ENCODE results near the gene OXLD1.

OXLD1 gene

DNA sequence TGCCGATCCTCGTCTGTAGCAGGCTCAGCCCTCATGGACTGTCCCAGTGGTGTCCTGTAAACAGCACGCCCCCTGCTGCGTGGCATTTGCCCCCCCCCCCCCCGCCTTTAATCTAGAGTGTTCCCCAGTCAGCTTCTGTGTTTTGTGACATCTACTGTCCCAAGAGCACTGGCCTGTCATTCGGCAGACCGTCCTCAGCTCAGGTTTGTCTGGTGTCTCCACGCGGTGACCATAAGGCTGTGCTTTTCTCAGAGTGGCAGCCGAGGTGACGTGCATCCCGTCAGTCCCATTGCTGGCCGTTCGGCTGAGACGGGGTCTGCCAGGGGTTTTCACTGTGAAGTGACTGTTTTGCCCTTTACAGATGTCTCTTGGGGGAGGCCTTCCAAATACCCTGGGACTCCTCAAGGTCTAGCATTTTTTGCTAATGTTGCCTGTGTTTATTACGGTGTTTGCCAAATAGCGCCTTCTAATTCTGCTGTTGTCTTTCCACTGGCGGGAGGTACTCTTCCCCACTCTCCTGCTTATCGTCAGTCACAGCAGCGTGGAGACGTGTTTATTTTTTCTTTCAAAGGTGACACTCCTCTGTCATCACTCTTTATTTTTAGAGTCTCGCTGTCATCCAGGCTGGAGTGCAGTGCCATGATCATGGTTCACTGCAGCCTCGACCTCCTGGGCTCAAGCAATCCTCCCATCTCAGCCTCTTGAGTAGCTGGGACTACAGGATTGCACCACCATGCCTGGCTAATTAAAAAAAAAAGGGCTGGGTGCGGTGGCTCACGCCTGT lies 31.0 kb upstream of the OXLD1 start:
- no peak overlapping the region for H3K9ac ChIP-seq (ENCODE audit: low read depth, low read length)
- H3K9me3 ChIP-seq (replicated peaks; ENCODE audit: low read length) = no peaks in the 10 kb centered on the region
- H3K4me3 ChIP-seq (ENCODE audit: low read length) = no peak overlapping the region
- no peak overlapping the region for H3K4me2 ChIP-seq (ENCODE audit: low read length)
- H3K36me3 ChIP-seq (ENCODE audit: insufficient read depth, low read length) = peaks cover 83% of the 10 kb centered on the region
- no peaks in the 10 kb centered on the region for H3K27me3 ChIP-seq (ENCODE audit: control insufficient read depth, insufficient read depth, low read length)
- peaks cover 14% of the 10 kb centered on the region for H3K4me1 ChIP-seq (ENCODE audit: control insufficient read depth, insufficient read depth, low read length)

DNA sequence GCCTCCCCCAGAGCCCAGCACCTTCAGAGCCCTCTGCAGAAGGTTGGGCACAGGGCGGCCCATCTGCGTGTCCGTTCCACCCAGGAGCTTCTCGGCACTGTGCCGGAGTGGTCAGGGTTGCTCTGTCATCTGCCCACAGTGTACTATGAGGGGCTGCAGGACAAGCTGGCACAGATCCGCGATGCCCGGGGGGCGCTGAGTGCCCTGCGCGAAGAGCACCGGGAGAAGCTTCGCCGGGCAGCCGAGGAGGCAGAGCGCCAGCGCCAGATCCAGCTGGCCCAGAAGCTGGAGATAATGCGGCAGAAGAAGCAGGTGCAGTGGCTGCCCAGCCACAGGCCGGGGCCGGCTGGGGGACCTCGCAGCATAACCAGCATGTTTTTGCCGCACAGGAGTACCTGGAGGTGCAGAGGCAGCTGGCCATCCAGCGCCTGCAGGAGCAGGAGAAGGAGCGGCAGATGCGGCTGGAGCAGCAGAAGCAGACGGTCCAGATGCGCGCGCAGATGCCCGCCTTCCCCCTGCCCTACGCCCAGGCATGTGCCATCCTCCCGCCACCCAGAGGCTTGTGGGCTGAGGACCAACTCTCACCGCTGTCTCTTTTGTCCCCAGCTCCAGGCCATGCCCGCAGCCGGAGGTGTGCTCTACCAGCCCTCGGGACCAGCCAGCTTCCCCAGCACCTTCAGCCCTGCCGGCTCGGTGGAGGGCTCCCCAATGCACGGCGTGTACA lies 30.0 kb upstream of the OXLD1 start:
- Histone ChIP-seq H3K9me3 (replicated peaks; ENCODE audit: low read length) (no peaks in the 10 kb centered on the region), H3K4me1 (ENCODE audit: control insufficient read depth, insufficient read depth, low read length) (peaks cover 3% of the 10 kb centered on the region), H3K9ac (ENCODE audit: low read depth, low read length) (no peak overlapping the region), H3K36me3 (ENCODE audit: insufficient read depth, low read length) (peaks cover 83% of the 10 kb centered on the region), H3K27me3 (ENCODE audit: control insufficient read depth, insufficient read depth, low read length) (no peaks in the 10 kb centered on the region), H3K4me3 (ENCODE audit: low read length) (no peak overlapping the region), H3K4me2 (ENCODE audit: low read length) (no peak overlapping the region)

DNA sequence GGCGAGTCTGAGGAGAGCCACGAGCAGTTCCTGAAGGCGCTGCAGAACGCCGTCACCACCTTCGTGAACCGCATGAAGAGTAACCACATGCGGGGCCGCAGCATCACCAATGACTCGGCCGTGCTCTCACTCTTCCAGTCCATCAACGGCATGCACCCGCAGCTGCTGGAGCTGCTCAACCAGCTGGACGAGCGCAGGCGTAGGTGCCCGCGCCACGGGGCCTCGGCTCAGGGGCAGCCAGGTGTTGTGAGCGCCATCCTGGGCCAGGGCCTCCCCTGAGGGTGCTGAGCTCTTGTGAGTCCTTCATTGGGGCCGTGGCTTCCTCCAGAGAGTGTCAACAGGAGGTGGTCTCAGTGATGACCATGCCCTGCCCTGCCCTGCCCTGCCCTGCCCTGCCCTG lies 29.4 kb upstream of the OXLD1 start:
- Histone ChIP-seq H3K4me3 (ENCODE audit: low read length) (no peak overlapping the region), H3K27me3 (ENCODE audit: control insufficient read depth, insufficient read depth, low read length) (no peaks in the 10 kb centered on the region), H3K4me1 (ENCODE audit: control insufficient read depth, insufficient read depth, low read length) (no peaks in the 10 kb centered on the region), H3K4me2 (ENCODE audit: low read length) (no peak overlapping the region), H3K9ac (ENCODE audit: low read depth, low read length) (no peak overlapping the region), H3K9me3 (replicated peaks; ENCODE audit: low read length) (no peaks in the 10 kb centered on the region), H3K36me3 (ENCODE audit: insufficient read depth, low read length) (peaks cover 83% of the 10 kb centered on the region)

DNA sequence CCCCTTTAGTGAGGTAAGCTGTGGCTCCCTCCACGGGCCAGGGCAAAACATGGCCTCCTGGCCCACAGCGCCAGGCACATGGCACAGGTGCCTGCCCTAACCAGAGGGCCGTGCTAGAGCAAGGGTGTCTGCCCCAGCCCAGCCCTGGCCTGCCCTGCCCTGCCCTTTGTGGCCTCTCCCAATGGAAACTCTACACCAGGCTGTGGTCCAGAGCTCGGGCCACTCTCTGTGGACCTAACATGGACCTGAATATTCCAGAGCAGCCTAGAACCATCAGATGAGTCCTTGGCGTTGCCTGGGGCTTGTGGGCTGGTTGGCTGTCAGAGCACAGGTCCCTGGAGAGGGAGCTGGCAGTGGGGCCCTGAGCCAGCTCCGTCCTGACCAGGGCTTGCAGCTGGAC lies 28.8 kb upstream of the OXLD1 start:
- H3K4me1 ChIP-seq (ENCODE audit: control insufficient read depth, insufficient read depth, low read length) = no peaks in the 10 kb centered on the region
- no peak overlapping the region for H3K9ac ChIP-seq (ENCODE audit: low read depth, low read length)
- no peaks in the 10 kb centered on the region for H3K9me3 ChIP-seq (replicated peaks; ENCODE audit: low read length)
- no peak overlapping the region for H3K4me3 ChIP-seq (ENCODE audit: low read length)
- H3K27me3 ChIP-seq (ENCODE audit: control insufficient read depth, insufficient read depth, low read length) = no peaks in the 10 kb centered on the region
- H3K4me2 ChIP-seq (ENCODE audit: low read length) = no peak overlapping the region
- peaks cover 86% of the 10 kb centered on the region for H3K36me3 ChIP-seq (ENCODE audit: insufficient read depth, low read length)

DNA sequence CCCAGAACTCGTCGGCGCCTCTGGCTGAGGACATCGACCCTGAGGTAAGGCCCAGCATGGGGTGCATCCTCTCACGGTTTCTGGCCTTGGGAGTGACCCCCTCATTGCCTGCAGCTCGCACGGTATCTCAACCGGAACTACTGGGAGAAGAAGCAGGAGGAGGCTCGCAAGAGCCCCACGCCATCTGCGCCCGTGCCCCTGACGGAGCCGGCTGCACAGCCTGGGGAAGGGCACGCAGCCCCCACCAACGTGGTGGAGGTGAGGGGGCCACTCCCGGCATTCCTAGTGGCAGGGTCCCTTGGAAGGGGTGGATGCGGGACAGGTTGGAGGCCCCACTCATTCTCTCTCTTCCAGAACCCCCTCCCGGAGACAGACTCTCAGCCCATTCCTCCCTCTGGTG lies 28.4 kb upstream of the OXLD1 start:
- Histone ChIP-seq H3K9ac (ENCODE audit: low read depth, low read length) (no peak overlapping the region), H3K4me2 (ENCODE audit: low read length) (no peak overlapping the region), H3K36me3 (ENCODE audit: insufficient read depth, low read length) (peaks cover 90% of the 10 kb centered on the region), H3K9me3 (replicated peaks; ENCODE audit: low read length) (no peaks in the 10 kb centered on the region), H3K4me3 (ENCODE audit: low read length) (no peak overlapping the region), H3K27me3 (ENCODE audit: control insufficient read depth, insufficient read depth, low read length) (no peaks in the 10 kb centered on the region), H3K4me1 (ENCODE audit: control insufficient read depth, insufficient read depth, low read length) (no peaks in the 10 kb centered on the region)

DNA sequence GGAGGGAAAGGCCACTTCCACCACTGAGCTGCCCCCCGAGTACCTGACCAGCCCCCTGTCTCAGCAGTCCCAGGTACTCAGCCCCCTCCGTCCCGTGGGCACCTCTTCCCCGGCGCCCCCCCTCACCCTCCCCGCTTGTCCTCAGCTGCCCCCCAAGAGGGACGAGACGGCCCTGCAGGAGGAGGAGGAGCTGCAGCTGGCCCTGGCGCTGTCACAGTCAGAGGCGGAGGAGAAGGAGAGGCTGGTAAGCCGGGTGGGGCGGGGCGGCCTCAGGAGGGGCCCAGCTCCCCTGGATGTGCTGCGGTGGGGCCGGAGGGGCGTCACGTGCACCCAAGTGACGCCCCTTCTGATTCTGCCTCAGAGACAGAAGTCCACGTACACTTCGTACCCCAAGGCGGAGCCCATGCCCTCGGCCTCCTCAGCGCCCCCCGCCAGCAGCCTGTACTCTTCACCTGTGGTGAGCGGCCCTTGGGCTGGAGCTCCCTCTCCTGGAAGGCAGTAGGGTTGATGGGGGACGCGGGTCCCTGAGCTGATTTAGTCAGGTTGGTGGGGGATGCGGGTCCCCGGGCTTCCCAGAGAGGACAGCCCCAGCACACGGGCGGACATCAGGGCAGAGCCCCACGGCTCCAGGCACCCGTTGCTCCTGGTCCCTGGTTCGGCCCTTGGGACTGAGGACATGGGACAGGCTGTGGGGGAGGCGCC lies 27.3 kb upstream of the OXLD1 start:
- Histone ChIP-seq H3K27me3 (ENCODE audit: control insufficient read depth, insufficient read depth, low read length) (no peaks in the 10 kb centered on the region), H3K9me3 (replicated peaks; ENCODE audit: low read length) (no peaks in the 10 kb centered on the region), H3K4me2 (ENCODE audit: low read length) (no peak overlapping the region), H3K9ac (ENCODE audit: low read depth, low read length) (no peak overlapping the region), H3K4me1 (ENCODE audit: control insufficient read depth, insufficient read depth, low read length) (no peaks in the 10 kb centered on the region), H3K36me3 (ENCODE audit: insufficient read depth, low read length) (peaks cover 94% of the 10 kb centered on the region), H3K4me3 (ENCODE audit: low read length) (no peak overlapping the region)

DNA sequence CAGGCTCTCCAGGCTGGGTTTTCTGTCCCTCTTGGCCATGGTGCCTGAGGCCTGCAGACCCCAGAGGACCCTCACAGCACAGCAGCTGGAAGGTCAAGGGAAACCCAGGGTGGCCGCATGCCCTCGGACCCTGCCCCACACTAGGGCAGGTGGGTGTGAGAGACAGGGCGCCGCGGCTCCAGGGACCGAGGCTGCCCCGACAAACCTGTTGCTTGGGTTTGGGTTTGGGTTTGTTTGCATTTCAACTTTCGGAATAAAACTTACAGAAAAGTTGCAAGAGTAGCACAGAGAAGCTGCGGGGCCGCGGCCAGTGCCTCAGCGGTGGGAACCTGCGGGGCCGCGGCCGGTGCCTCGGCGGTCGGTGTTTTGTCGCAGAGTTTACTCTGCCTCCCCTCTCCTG lies 25.2 kb upstream of the OXLD1 start:
- no peaks in the 10 kb centered on the region for H3K9me3 ChIP-seq (replicated peaks; ENCODE audit: low read length)
- H3K36me3 ChIP-seq (ENCODE audit: insufficient read depth, low read length) = peaks cover 97% of the 10 kb centered on the region
- H3K9ac ChIP-seq (ENCODE audit: low read depth, low read length) = no peak overlapping the region
- no peak overlapping the region for H3K4me2 ChIP-seq (ENCODE audit: low read length)
- no peaks in the 10 kb centered on the region for H3K27me3 ChIP-seq (ENCODE audit: control insufficient read depth, insufficient read depth, low read length)
- no peak overlapping the region for H3K4me3 ChIP-seq (ENCODE audit: low read length)
- H3K4me1 ChIP-seq (ENCODE audit: control insufficient read depth, insufficient read depth, low read length) = no peaks in the 10 kb centered on the region

DNA sequence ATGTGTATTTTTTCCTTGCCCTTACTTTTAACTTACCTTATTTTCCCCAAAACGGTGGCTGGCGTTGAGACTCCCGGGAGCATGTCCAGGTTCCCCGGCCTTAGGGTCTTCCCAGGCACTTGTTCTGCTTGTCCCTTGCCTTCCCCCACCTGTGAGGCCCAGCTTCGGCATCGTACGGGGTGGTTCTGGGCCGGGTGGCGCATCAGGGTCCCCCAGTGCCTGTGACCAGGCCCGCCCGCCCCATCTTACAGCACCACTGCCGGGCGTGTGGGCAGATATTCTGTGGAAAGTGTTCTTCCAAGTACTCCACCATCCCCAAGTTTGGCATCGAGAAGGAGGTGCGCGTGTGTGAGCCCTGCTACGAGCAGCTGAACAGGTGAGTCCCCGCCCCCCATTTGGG lies 24.8 kb upstream of the OXLD1 start:
- Histone ChIP-seq H3K4me1 (ENCODE audit: control insufficient read depth, insufficient read depth, low read length) (no peaks in the 10 kb centered on the region), H3K4me2 (ENCODE audit: low read length) (no peak overlapping the region), H3K9me3 (replicated peaks; ENCODE audit: low read length) (no peaks in the 10 kb centered on the region), H3K36me3 (ENCODE audit: insufficient read depth, low read length) (peaks cover 97% of the 10 kb centered on the region), H3K9ac (ENCODE audit: low read depth, low read length) (no peak overlapping the region), H3K27me3 (ENCODE audit: control insufficient read depth, insufficient read depth, low read length) (no peaks in the 10 kb centered on the region), H3K4me3 (ENCODE audit: low read length) (no peak overlapping the region)

DNA sequence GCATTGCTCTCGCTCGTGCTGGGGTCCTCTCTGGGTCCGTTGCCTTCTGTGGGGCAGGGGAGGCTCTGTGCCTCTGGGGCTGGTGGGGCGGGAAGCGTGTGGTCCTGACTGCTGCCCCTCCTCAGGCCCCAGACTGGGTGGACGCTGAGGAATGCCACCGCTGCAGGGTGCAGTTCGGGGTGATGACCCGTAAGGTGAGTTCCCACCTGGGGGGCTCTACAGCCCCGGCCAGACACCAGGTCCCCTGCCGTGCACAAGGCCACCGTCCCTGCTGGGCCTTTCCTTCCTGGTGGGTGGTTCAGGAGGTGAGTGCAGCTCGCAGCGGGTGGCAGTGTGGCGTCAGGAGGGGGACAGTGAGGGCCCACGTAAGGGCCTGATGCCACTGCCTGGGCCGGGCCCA lies 24.1 kb upstream of the OXLD1 start:
- H3K4me2 ChIP-seq (ENCODE audit: low read length) = no peak overlapping the region
- no peaks in the 10 kb centered on the region for H3K9me3 ChIP-seq (replicated peaks; ENCODE audit: low read length)
- peaks cover 97% of the 10 kb centered on the region for H3K36me3 ChIP-seq (ENCODE audit: insufficient read depth, low read length)
- no peak overlapping the region for H3K9ac ChIP-seq (ENCODE audit: low read depth, low read length)
- H3K4me3 ChIP-seq (ENCODE audit: low read length) = no peak overlapping the region
- H3K27me3 ChIP-seq (ENCODE audit: control insufficient read depth, insufficient read depth, low read length) = no peaks in the 10 kb centered on the region
- peaks cover 5% of the 10 kb centered on the region for H3K4me1 ChIP-seq (ENCODE audit: control insufficient read depth, insufficient read depth, low read length)

DNA sequence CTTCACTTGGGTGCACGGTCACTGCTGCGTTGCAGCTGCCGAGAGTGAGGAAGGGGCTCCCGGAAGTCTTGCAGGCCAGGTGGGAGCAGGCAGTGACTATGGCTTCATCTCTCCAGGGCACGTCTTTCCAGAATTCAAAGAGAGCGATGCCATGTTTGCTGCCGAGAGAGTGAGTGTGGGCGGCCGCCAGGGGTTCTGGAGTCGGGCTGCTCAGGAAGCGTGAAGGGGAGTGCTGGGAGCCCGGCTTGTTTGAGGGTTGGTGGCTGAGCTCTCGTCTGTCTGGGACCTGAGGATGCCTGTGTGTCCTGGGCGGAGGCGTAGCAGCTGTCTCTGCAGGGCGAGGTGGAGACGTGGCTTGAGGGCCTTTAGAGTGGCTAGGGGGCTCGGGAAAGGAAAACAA lies 23.7 kb upstream of the OXLD1 start:
- no peaks in the 10 kb centered on the region for H3K9me3 ChIP-seq (replicated peaks; ENCODE audit: low read length)
- H3K9ac ChIP-seq (ENCODE audit: low read depth, low read length) = no peak overlapping the region
- peaks cover 96% of the 10 kb centered on the region for H3K36me3 ChIP-seq (ENCODE audit: insufficient read depth, low read length)
- H3K4me1 ChIP-seq (ENCODE audit: control insufficient read depth, insufficient read depth, low read length) = peaks cover 9% of the 10 kb centered on the region
- H3K4me2 ChIP-seq (ENCODE audit: low read length) = no peak overlapping the region
- no peaks in the 10 kb centered on the region for H3K27me3 ChIP-seq (ENCODE audit: control insufficient read depth, insufficient read depth, low read length)
- no peak overlapping the region for H3K4me3 ChIP-seq (ENCODE audit: low read length)

DNA sequence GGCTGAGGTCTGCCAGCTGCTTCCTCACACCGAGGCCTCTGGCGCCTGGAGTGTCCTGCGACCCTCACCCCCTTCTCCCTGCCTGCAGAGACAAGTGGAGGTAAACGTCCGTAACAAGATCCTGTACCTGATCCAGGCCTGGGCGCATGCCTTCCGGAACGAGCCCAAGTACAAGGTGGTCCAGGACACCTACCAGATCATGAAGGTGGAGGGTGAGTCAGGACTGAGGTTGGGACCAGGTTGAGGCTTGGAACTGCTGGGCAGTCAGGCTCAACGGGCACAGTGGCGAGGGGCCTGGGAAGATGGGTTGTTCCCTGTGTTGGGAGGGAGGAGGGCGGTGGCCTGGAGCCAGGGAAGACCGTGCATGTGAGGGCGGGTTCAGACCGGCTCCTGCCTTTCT lies 22.2 kb upstream of the OXLD1 start:
- Histone ChIP-seq H3K9ac (ENCODE audit: low read depth, low read length) (no peak overlapping the region), H3K4me2 (ENCODE audit: low read length) (no peak overlapping the region), H3K4me1 (ENCODE audit: control insufficient read depth, insufficient read depth, low read length) (peaks cover 16% of the 10 kb centered on the region), H3K9me3 (replicated peaks; ENCODE audit: low read length) (no peaks in the 10 kb centered on the region), H3K4me3 (ENCODE audit: low read length) (no peak overlapping the region), H3K27me3 (ENCODE audit: control insufficient read depth, insufficient read depth, low read length) (no peaks in the 10 kb centered on the region), H3K36me3 (ENCODE audit: insufficient read depth, low read length) (peaks cover 81% of the 10 kb centered on the region)
